ENCODE measurements around the gene WFDC10A. TPM values are rescaled to one million over a fixed set of nuclear protein-coding genes. Genes with fewer than 3 reads are reported as not detected.
"Not testable (repeated sequence)": the region's sequence is repeated elsewhere in the genome, so short reads cannot be mapped to it uniquely, and the experiment has no call there.

Gene WFDC10A
- total RNA-seq, 2 donors from 2014 or later: not detected

- intact Hi-C loops (cut with DNase I); DNase-seq (ENCODE audit: low spot score): not testable (repeated sequence)
Observed at GRCh38 chr20:45641076-45641475, 11.5 kb downstream of the WFDC10A start.

- intact Hi-C loops (cut with DNase I); DNase-seq (ENCODE audit: low spot score): not testable (repeated sequence)
Observed at GRCh38 chr20:45645869-45646268, 16.3 kb downstream of the WFDC10A start.

- intact Hi-C loops (cut with DNase I): no loop called here
- DNase-seq (ENCODE audit: low spot score): no peak
Observed at GRCh38 chr20:45646875-45647274, 17.3 kb downstream of the WFDC10A start.

GRCh38 chr20:45647441-45648050 lies 18.0 kb downstream of the WFDC10A start:
- intact Hi-C loops (cut with DNase I): no loop called here
- no peak for DNase-seq (ENCODE audit: low spot score)

- intact Hi-C loops (cut with DNase I): no loop called here
- no peak for DNase-seq (ENCODE audit: low spot score)
Observed at GRCh38 chr20:45649312-45649863, 19.8 kb downstream of the WFDC10A start.

GRCh38 chr20:45651726-45652125 lies 22.2 kb downstream of the WFDC10A start:
- DNase-seq (ENCODE audit: low spot score): not testable (repeated sequence)
- intact Hi-C loops (cut with DNase I): loop anchor here in 1 of 2 donors (10.0 kb wide), 1 partner anchor 1533 kb away; no protein-coding TSS in a partner anchor

- DNase-seq (ENCODE audit: low spot score): not testable (repeated sequence)
Observed at GRCh38 chr20:45657038-45657437, 27.5 kb downstream of the WFDC10A start.

GRCh38 chr20:45670139-45670538 lies 40.6 kb downstream of the WFDC10A start, which contains the start of gene WFDC11:
TSS of gene WFDC11 (minus strand) at chr20:45670239. CDS start at chr20:45650600, 19,639 bp downstream.
- intact Hi-C loops (cut with DNase I): no loop called here
- no peak for DNase-seq (ENCODE audit: low spot score)

More at GRCh38 chr20:45657038-45657437, 27.5 kb downstream of the WFDC10A start:
- intact Hi-C loops (cut with DNase I): loop anchor here in 1 of 2 donors (10.0 kb wide), 1 partner anchor 1528 kb away; no protein-coding TSS in a partner anchor

- no peak for DNase-seq (ENCODE audit: low spot score)
- intact Hi-C loops (cut with DNase I): no loop called here
Observed at GRCh38 chr20:45672765-45673164, 43.2 kb downstream of the WFDC10A start.

GRCh38 chr20:45679650-45680049 lies 50.1 kb downstream of the WFDC10A start:
- intact Hi-C loops (cut with DNase I): no loop called here
- no peak for DNase-seq (ENCODE audit: low spot score)

Other genes starting within 250 kb of the WFDC10A start
- 100 to 1,000 TPM; 119 to 141 TPM for gene DBNDD2, start 221.4 kb upstream of the WFDC10A start, total RNA-seq
- 100 to 1,000 TPM; 120 to 138 TPM for gene PIGT, start 213.6 kb upstream of the WFDC10A start, total RNA-seq
- gene WFDC2, start 160.0 kb upstream of the WFDC10A start, total RNA-seq: 10 to 100 TPM; 38.0 to 57.7 TPM
- not detected for gene SPINT3, start 114.1 kb upstream of the WFDC10A start, total RNA-seq
- not detected for gene WFDC6, start 90.3 kb upstream of the WFDC10A start, total RNA-seq
- gene EPPIN, start 82.3 kb upstream of the WFDC10A start, total RNA-seq: not detected
- not detected for gene WFDC8, start 50.5 kb upstream of the WFDC10A start, total RNA-seq
- not detected for gene WFDC9, start 1.5 kb downstream of the WFDC10A start, total RNA-seq
- not detected for gene WFDC11, start 40.5 kb downstream of the WFDC10A start, total RNA-seq
- not detected for gene WFDC13, start 72.3 kb downstream of the WFDC10A start, total RNA-seq
- under 1 TPM in 1 of 2 donors, not detected in 1; 0.48 TPM for gene WFDC10B, start 75.3 kb downstream of the WFDC10A start, total RNA-seq
- gene SPINT4, start 92.6 kb downstream of the WFDC10A start, total RNA-seq: not detected
- gene WFDC3, start 162.1 kb downstream of the WFDC10A start, total RNA-seq: 1 to 10 TPM in 1 of 2 donors, not detected in 1; 4.7 TPM
- gene DNTTIP1, start 162.2 kb downstream of the WFDC10A start, total RNA-seq: 10 to 100 TPM; 20.3 to 23.7 TPM
- under 1 TPM in 1 of 2 donors, not detected in 1; 0.79 TPM for gene UBE2C, start 182.9 kb downstream of the WFDC10A start, total RNA-seq
- gene TNNC2, start 197.6 kb downstream of the WFDC10A start, total RNA-seq: under 1 TPM; 0.48 to 0.60 TPM
- gene SNX21, start 204.1 kb downstream of the WFDC10A start, total RNA-seq: 10 to 100 TPM; 35.8 to 55.4 TPM
- gene ACOT8, start 227.7 kb downstream of the WFDC10A start, total RNA-seq: 10 to 100 TPM; 12.2 to 14.1 TPM
- 1 to 10 TPM; 2.3 to 2.5 TPM for gene ZSWIM3, start 227.9 kb downstream of the WFDC10A start, total RNA-seq